Mammary epithelial cell (primary cell): ENCODE data around the gene SPATA21.

Experiments used
- CTCF ChIP-seq, 2 donors: IDR thresholded peaks in 1 of 2; conservative IDR thresholded peaks in 1 of 2; 2 replicates each; pipeline ENCODE4 v1.5.1; 2011 to 2012; ENCODE audit warnings: inconsistent platforms in 2 of 2, low read length in 2 of 2, mild to moderate bottlenecking in 2 of 2, control low read depth in 1 of 2, low read depth in 1 of 2; ENCODE audit not compliant: insufficient read depth in 1 of 2; ENCODE audit errors: extremely low read depth in 1 of 2
- EZH2 ChIP-seq: IDR thresholded peaks from 2 replicates; pipeline ENCODE4 v1.6.1; 2012; ENCODE audit warnings: low read length, inconsistent platforms, borderline replicate concordance

- peak in 1 of 2 donors; percentile 10 for TF ChIP-seq CTCF (conservative IDR thresholded peaks at IDR 0.05 in 1 of 2, IDR thresholded peaks at IDR 0.05 in 1 of 2; ENCODE audit: extremely low read depth in 1 of 2, insufficient read depth in 1 of 2, low read depth in 1 of 2, low read length in 2 of 2)
- TF ChIP-seq EZH2, result no peak
Measured at GRCh38 chr1:16367258-16367967, 69.8 kb downstream of the SPATA21 start.
